A673 (cell line): ENCODE data around the gene HDHD3.

Source experiments
- EZH2 ChIP-seq: fragments of 200-600 bp; sonication (generic); IDR thresholded peaks from 2 replicates; pipeline ENCODE4 v1.6.1; 2017; ENCODE audit warnings: borderline replicate concordance, low read depth, mild to moderate bottlenecking, mixed read lengths, antibody characterized with exemption, low read length; ENCODE audit not compliant: poor library complexity, severe bottlenecking
- TF ChIP-seq, protein P1 (sequence below): fragments of 300-800, 200-600 bp; sonication (generic); conservative IDR thresholded peaks from 2 replicates; pipeline ENCODE4 v1.5.1; 2017; ENCODE audit warnings: low read depth, mild to moderate bottlenecking, antibody characterized with exemption, low read length, moderate library complexity, mixed read lengths

DNA sequence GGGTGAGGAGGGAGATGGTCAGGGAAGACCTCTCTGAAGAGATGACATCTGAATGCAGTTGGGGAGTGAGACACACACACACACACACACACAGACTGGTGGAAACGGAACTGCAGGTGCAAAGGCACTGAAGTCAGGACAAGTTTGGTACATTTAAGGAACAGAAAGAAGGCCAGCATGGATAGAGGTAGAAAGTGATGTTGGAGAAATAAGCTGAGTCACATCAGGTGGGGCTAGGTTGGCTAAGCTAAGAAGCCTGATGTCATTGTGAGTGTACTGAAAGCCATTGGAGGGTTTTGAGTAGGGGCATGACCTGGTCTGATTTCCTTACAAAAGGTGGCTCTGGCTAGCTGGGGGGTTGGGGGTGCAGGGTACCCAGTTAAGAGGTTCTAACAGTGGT, 24.4 kb downstream of the HDHD3 start:
- TF ChIP-seq, protein P1, sequence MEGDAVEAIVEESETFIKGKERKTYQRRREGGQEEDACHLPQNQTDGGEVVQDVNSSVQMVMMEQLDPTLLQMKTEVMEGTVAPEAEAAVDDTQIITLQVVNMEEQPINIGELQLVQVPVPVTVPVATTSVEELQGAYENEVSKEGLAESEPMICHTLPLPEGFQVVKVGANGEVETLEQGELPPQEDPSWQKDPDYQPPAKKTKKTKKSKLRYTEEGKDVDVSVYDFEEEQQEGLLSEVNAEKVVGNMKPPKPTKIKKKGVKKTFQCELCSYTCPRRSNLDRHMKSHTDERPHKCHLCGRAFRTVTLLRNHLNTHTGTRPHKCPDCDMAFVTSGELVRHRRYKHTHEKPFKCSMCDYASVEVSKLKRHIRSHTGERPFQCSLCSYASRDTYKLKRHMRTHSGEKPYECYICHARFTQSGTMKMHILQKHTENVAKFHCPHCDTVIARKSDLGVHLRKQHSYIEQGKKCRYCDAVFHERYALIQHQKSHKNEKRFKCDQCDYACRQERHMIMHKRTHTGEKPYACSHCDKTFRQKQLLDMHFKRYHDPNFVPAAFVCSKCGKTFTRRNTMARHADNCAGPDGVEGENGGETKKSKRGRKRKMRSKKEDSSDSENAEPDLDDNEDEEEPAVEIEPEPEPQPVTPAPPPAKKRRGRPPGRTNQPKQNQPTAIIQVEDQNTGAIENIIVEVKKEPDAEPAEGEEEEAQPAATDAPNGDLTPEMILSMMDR, result no peak
- no peak for TF ChIP-seq EZH2
